RWPE2 (cell line): ENCODE data around the gene GRAP2.

Experiments used
- ATAC-seq: fragments of 200-7000 bp; cut with Tn5 transposase; 3 replicates; pipeline ENCODE4 v1.9.1; 2021; ENCODE audit warnings: low read depth
- DNase-seq: peaks from one replicate; pipeline ENCODE4 v3.0.0-alpha.2; 2020; ENCODE audit warnings: low spot score
- H3K27ac ChIP-seq: fragments of 450-650 bp; 2 replicates; pipeline ENCODE4 v1.5.1; 2017; ENCODE audit warnings: mild to moderate bottlenecking; ENCODE audit not compliant: poor library complexity, severe bottlenecking
- H3K27me3 ChIP-seq: fragments of 250-450 bp; sonication (Bioruptor Pico); 2 replicates; pipeline ENCODE4 v1.5.1; 2021; ENCODE audit warnings: mild to moderate bottlenecking, moderate library complexity; ENCODE audit not compliant: insufficient read depth, poor library complexity, severe bottlenecking
- H3K36me3 ChIP-seq: fragments of 250-450 bp; sonication (Bioruptor Pico); 2 replicates; pipeline ENCODE4 v1.5.1; 2020; ENCODE audit warnings: low read depth, mild to moderate bottlenecking, moderate library complexity
- H3K4me1 ChIP-seq: fragments of 250-450 bp; sonication (Bioruptor Pico); 2 replicates; pipeline ENCODE4 v1.5.1; 2021; ENCODE audit warnings: mild to moderate bottlenecking, moderate library complexity; ENCODE audit not compliant: insufficient read depth, poor library complexity, severe bottlenecking
- H3K4me3 ChIP-seq: fragments of 250-450 bp; sonication (Bioruptor Pico); 2 replicates; pipeline ENCODE4 v1.5.1; 2021; ENCODE audit warnings: mild to moderate bottlenecking, moderate library complexity; ENCODE audit not compliant: severe bottlenecking
- H3K9me3 ChIP-seq: fragments of 250-450 bp; sonication (Bioruptor Pico); 2 replicates; pipeline ENCODE4 v1.5.1; 2021; ENCODE audit warnings: mild to moderate bottlenecking, moderate library complexity; ENCODE audit not compliant: severe bottlenecking
- CTCF ChIP-seq: fragments of 450-650 bp; IDR thresholded peaks from one replicate; pipeline ENCODE4 v1.5.1; 2017; ENCODE audit warnings: mild to moderate bottlenecking, moderate library complexity; ENCODE audit not compliant: poor library complexity, severe bottlenecking

The GRAP2 gene

GRCh38 chr22:39933741-39934140 is 32.9 kb downstream of the GRAP2 start:
- H3K4me3 ChIP-seq = no peak overlapping the region
- H3K9me3 ChIP-seq = no peaks in the 10 kb centered on the region
- peaks cover 23% of the 10 kb centered on the region for H3K27me3 ChIP-seq
- H3K27ac ChIP-seq = no peak overlapping the region
- no peak for TF ChIP-seq CTCF
- DNase-seq = no peak
- ATAC-seq = no peak
- H3K36me3 ChIP-seq = no peaks in the 10 kb centered on the region
- H3K4me1 ChIP-seq = peaks cover 4% of the 10 kb centered on the region

GRCh38 chr22:39935116-39935515 is 34.2 kb downstream of the GRAP2 start:
- H3K4me1 ChIP-seq = no peaks in the 10 kb centered on the region
- no peaks in the 10 kb centered on the region for H3K9me3 ChIP-seq
- peaks cover 23% of the 10 kb centered on the region for H3K27me3 ChIP-seq
- H3K27ac ChIP-seq = no peak overlapping the region
- TF ChIP-seq CTCF = no peak
- no peak overlapping the region for H3K4me3 ChIP-seq
- DNase-seq (no peak), ATAC-seq (no peak)
- H3K36me3 ChIP-seq = no peaks in the 10 kb centered on the region

- no peak overlapping the region for H3K4me3 ChIP-seq
- H3K9me3 ChIP-seq = no peaks in the 10 kb centered on the region
- no peak overlapping the region for H3K27ac ChIP-seq
- TF ChIP-seq CTCF = no peak
- peaks cover 23% of the 10 kb centered on the region for H3K27me3 ChIP-seq
- H3K36me3 ChIP-seq = no peaks in the 10 kb centered on the region
- DNase-seq (no peak), ATAC-seq (no peak)
- H3K4me1 ChIP-seq = no peaks in the 10 kb centered on the region
These were observed 34.7 kb downstream of the GRAP2 start for GRCh38 chr22:39935612-39936011.

- Histone ChIP-seq H3K9me3 (no peaks in the 10 kb centered on the region), H3K4me1 (no peaks in the 10 kb centered on the region), H3K27ac (no peak overlapping the region), H3K4me3 (no peak overlapping the region), H3K36me3 (no peaks in the 10 kb centered on the region), H3K27me3 (peaks cover 23% of the 10 kb centered on the region)
- ATAC-seq (no peak), DNase-seq (no peak)
- no peak for TF ChIP-seq CTCF
These were observed 35.8 kb downstream of the GRAP2 start for GRCh38 chr22:39936523-39937145.

- no peak for ATAC-seq
- H3K4me1 ChIP-seq = no peaks in the 10 kb centered on the region
These were observed 37.0 kb downstream of the GRAP2 start for GRCh38 chr22:39937906-39938305.

More at GRCh38 chr22:39937906-39938305, 37.0 kb downstream of the GRAP2 start:
- no peak overlapping the region for H3K4me3 ChIP-seq
- H3K27ac ChIP-seq = no peak overlapping the region
- no peak for TF ChIP-seq CTCF
- no peak for DNase-seq
- no peaks in the 10 kb centered on the region for H3K36me3 ChIP-seq
- H3K9me3 ChIP-seq = no peaks in the 10 kb centered on the region
- peaks cover 23% of the 10 kb centered on the region for H3K27me3 ChIP-seq
